GM12892 (cell line): ENCODE measurements around the gene KLHL6.
"Not testable (repeated sequence)": the region's sequence is repeated elsewhere in the genome, so short reads cannot be mapped to it uniquely, and the experiment has no call there.

Experiments used
- DNase-seq: peaks from one replicate; pipeline ENCODE4 v3.0.0; 2011; ENCODE audit not compliant: insufficient read length
- FAIRE-seq: peaks from 2 replicates; lab custom pipeline; 2011; peaks lifted over from hg19 to GRCh38; lab: Jason Lieb, UNC
- POLR2A ChIP-seq: IDR thresholded peaks from 2 replicates; pipeline ENCODE4 v1.6.1; 2011; ENCODE audit warnings: low read depth, low read length, control low read depth
- POLR2AphosphoS5 ChIP-seq: IDR thresholded peaks from 2 replicates; pipeline ENCODE4 v1.6.1; 2011; ENCODE audit warnings: low read depth, low read length, control low read depth
- TAF1 ChIP-seq: IDR thresholded peaks from 2 replicates; pipeline ENCODE4 v1.6.1; 2011; ENCODE audit warnings: low read depth, mild to moderate bottlenecking, control low read depth, low read length, borderline replicate concordance

The KLHL6 gene

DNA sequence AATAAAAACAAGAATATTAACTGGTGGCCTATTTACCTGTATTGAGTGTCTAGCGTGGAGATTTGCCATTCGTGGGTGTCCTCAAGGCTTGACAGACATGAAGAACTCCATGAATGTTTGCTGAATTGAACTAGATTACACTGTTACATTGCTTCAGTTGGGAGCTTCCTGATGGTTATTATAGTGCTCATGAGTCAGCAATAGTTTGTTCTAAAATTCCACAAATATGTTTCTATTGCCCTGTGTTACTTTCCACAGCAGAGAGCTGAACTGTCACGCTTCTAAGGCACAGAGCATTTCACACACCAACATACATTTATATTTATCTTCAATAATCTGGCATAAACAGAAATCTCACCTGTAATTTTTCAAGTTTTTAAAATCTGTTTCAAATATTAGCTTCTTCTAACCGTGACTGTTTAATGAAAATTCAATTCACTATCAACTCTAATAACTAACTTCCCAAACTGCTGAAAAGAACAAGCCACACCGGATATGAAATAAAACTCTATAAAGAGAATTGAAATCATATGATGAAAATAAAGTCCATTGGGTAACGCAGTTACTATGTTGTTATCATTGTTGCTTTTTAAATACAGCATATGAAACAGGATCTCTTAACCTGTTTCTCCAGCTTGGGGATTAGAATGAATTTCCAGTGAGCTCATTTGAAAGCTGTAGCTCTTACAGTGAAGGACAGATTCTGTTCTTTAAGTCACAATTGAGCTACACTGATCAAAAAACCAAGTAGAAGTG is 65.9 kb downstream of the KLHL6 start:
- FAIRE-seq: no peak
- TF ChIP-seq TAF1 (no peak), POLR2A (no peak), POLR2AphosphoS5 (no peak)

DNA sequence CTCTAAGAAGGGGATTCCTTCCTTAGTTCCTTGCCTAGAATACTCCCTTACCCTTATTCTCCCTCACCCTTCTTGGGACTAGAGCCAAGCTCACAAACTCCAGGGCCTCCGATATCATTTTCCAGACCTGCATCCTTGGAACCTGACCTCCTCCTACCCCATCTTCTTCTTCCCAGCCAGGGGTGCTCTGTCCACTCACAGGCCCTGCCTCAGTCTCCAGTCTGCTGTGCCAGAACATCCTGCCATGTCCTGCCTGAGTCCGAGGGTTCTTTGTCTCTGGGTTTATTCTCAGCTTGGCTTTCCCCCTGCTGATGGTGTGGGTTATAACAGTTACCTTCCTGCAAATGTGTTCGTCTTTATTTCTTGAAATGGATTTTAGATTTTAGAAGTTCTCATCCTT is 67.2 kb downstream of the KLHL6 start:
- DNase-seq (no peak), FAIRE-seq (no peak)
- TF ChIP-seq TAF1: no peak
- TF ChIP-seq POLR2A: no peak
- TF ChIP-seq POLR2AphosphoS5: no peak

More for the DNA sequence above, 65.9 kb downstream of the KLHL6 start:
- DNase-seq: no peak

DNA sequence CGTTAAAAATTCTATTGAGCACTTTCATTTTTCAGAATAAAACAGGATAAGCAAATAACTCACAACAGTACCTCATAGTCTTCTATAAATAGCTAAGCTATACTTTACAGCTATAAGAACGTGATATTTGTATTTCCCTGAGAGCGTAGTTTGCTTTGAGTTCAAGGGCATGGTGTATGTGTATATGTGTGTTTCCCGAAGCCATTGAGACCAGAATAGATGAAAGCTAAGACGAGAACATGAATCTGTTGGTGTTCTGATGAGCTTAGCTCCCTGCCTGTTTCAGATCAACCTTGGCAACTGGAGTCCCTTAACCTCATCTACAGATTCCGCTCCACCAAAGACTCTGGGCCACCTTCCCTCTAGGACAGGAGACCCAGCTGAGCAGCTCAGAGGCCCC is 67.6 kb downstream of the KLHL6 start:
- FAIRE-seq (no peak), DNase-seq (no peak)
- no peak for TF ChIP-seq POLR2AphosphoS5
- no peak for TF ChIP-seq TAF1
- TF ChIP-seq POLR2A: no peak

DNA sequence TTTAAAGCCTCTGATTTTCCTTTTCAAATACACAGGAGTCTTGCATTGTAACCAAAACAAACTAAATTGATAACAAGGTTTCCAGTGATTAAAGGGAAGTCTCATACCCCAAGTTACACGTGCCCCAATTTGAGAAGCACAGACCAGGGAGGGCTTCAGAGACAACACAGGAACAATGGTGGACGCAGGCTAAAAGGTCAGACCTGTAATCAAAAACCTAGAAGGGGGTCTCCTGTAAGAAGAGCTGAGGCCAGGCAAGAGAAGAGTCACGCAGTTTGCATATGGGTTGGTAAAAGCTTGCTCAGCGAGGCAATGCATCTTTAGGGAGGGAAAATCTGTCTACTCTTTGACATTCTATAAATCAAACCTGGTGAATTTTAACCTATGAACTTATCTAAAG is 68.5 kb downstream of the KLHL6 start:
- DNase-seq (no peak), FAIRE-seq (no peak)
- TF ChIP-seq TAF1 (no peak), POLR2AphosphoS5 (no peak), POLR2A (no peak)

DNA sequence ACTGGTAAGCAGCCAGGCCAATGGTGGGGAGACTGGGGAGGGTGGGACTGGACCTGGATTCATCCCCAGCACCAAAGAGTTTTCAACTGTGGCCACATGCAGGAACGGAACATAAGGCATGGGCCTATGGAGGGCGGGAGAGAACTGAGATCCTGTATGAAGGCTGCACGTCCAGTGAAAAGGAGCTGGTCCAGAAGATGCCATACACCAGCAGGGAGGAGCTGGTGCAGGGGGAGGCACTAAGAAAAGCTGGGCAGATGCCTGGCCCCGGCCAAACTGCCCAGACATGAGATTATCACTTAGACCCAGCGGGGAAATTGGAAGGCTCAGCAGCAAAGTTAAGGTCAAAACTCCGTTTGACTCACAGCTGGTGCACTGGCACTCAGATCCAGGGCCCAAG is 69.0 kb downstream of the KLHL6 start:
- no peak for DNase-seq
- FAIRE-seq: no peak
- TF ChIP-seq TAF1 (no peak), POLR2AphosphoS5 (no peak), POLR2A (no peak)

DNA sequence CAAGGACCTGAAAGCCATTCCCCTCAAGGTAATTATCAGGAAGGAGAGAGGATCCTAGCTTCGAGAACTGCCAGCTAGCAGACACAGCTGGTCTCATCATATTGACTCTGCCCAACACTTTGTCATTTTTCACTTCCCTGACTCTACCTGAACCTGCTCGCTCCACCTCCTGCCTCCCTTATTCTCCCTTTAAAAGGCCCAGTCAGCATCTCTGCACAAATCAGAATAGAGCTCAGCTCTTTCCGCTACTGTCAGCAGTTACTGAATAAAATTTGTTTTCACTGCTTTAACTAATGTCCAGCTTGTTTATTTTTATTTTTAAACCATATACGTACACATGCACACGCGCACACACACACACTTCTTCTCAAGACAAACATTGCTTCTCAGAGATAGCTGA is 69.9 kb downstream of the KLHL6 start:
- TF ChIP-seq POLR2AphosphoS5: no peak
- TF ChIP-seq TAF1: no peak
- TF ChIP-seq POLR2A: no peak
- no peak for FAIRE-seq
- no peak for DNase-seq

DNA sequence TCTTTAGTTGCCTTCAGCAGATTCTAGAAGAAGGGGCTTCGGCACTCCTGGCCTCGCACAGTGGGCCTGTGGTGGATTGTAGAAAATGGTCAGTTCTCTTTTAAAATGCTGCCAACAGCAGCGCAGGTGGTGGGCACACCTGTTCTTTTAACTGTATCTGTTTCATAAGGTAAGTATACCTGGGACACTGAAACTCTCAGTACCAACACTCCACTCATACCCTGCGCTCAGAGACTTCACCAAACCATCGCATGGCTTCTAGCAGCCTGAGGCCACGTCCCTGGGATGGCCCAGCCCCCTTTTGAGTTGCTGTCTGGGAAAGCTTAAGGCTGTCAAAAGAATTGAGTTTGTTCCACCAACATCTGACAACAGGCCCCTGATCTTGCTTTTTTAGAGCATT is 70.4 kb downstream of the KLHL6 start:
- TF ChIP-seq POLR2AphosphoS5 (no peak), POLR2A (no peak), TAF1 (no peak)
- DNase-seq (no peak), FAIRE-seq (no peak)

DNA sequence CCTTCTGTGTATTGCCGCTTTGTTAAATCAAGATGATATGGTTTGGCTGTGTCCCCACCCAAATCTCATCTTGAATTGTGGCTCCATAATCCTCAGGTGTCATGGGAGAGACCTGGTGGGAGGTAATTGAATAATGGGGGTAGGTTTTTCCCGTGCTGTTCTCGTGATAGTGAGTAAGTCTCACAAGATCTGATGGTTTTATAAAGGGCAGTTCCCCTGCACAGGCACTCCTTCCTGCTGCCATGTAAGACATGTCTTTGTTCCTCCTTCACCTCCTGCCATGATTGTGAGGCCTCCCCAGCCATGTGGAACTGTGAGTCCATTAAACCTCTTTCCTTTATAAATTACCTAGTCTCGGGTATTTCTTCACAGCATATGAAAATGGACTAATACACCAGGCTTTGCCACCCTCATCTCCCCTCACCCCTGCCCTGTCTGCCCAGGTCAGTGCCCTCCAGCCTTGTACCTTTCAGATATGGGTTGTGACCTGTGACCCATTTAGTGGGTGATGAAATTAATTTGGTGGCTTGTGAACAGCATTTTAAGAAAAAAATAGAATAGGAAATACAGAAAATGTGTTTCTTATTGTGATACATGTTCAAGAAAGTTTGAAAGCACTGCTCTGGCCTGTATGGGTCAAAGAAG is 71.0 kb downstream of the KLHL6 start:
- no peak for FAIRE-seq
- no peak for DNase-seq
- TF ChIP-seq POLR2AphosphoS5: no peak
- TF ChIP-seq TAF1: no peak

DNA sequence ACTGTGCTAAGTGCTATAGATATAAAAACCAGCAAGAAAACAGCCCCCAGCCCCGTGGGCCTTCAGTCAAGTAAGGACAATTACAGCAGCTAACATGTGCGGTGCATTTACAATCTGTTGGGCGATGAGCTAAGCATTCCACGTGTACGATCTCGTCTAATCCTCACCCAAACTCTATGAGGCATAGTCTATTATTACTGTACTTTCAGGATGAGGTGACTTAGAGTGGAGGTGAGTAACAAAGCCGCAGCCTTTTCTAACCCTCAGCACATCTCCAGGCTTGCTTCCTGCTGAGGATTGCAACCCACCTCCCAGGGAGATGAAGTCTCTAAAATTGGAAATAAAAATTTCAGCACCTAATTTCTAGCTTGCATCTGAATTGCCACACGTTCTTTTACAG is 73.9 kb downstream of the KLHL6 start:
- no peak for DNase-seq
- TF ChIP-seq TAF1 (no peak), POLR2A (no peak), POLR2AphosphoS5 (no peak)
- no peak for FAIRE-seq

DNA sequence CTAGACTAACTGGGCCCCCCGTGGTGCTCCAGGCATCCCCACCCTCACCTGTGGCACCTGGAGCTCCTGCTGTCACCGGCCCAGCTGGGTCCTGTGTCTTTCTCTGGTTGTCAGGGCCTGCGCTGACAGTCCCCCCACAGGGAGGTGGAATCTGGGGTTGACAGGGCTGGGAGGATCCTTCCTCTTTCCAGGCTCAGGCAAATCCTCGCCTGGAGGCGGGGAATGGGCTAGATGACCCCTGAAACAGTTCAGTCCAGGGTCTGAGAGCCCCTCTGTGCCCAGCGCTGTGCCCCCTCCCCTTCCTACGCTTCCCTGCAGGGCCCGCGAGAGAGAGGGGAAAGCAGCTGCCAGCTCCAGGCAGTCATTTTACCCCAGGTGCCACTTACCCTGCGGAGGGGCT is 77.0 kb downstream of the KLHL6 start:
- TF ChIP-seq TAF1 (no peak), POLR2A (no peak), POLR2AphosphoS5 (no peak)
- DNase-seq (no peak), FAIRE-seq (no peak)

DNA sequence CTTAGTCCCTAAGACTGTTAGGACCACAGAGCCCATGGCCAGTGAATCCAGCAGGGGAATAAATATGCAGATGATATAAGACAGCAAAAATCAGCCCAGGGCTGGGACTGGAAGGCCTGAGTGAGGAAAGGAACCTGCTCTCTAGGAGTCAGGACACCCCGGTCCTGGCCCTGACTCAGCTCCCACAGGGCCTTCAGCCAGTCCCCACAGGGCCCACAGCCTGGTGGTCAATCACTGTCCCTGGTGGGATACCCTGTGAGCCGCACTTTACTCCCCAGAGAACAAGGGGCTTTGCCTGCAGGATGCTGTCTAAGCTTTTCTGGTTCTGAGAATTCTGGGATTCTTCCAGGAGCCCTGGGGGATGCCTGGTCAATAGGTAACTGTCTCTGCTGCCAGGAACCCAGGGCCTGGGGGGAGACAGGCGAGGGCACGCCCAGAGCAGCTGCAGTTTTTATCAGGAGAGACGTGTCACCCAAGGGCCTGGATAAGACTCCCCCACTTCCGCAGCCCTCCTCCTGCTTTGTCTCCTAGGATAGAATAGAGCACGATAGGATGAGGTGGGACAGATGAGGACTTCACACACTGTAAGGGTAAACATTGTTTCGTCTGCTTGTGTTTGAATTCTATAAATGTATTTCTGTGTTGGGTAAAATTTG is 77.6 kb downstream of the KLHL6 start:
- TF ChIP-seq TAF1 (no peak), POLR2AphosphoS5 (no peak), POLR2A (no peak)
- FAIRE-seq: no peak
- no peak for DNase-seq

DNA sequence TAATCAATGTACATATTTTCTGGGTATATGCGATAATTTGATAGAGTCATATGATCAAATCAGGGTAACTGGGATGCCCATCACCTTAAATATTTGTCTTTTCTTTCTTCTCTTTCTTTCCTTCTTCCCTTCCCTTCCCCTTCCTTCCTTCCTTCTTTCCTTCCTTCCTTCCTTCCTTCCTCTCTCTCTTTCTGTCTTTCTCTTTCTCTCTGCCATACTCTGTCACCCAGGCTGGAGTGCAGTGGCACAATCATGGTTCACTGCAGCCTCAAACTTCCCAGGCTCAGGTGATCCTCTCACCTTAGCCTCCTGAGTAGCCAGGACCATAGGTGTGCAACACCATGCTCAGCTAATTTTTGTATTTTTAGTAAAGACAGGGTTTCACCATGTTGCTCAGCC is 79.7 kb downstream of the KLHL6 start:
- not testable (repeated sequence) for DNase-seq, FAIRE-seq
